Measurements from ENCODE around the gene CAPN11. TPM values are rescaled to one million over a fixed set of nuclear protein-coding genes. Genes with fewer than 3 reads are reported as not detected.
"Not testable (repeated sequence)": the region's sequence is repeated elsewhere in the genome, so short reads cannot be mapped to it uniquely, and the experiment has no call there.

CAPN11 gene
- total RNA-seq, 1 donor from 2014 or later = not detected

DNA sequence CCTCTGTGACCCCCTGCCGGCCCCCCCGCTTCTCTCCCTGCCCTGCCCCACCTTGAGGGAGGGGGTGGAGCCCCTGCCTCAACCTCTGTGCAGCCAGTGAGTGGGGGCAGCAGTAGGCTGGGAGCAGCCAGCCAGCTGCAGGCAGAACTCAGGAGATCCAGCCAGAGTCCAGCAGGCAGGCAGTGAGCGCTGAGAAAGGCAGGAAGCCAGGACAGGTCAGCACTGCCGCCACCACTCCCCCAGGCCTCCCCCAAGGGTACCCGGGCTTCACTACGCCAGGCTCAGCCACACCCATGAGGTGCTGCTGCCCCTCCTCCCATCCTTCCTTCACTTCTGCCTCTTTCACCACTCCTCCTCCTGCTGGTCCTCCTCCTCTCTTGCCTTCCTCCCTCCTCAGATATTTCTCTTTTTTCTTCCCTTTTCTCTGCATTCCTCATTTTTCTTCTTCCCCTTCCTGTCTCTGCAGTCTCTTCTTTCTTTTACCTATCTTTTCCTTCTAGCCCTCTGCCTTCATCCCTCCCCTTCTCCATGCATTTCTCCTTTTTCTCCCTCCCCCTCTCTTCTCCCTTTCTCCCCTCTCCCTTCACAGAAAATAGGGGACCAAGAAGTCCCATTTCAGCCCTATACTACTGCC, 19.8 kb upstream of the CAPN11 start:
- DNase-seq (ENCODE audit: low read depth) = no peak
- no peak overlapping the region for H3K4me3 ChIP-seq (ENCODE audit: low read depth, low read length)
- TF ChIP-seq, protein P1, sequence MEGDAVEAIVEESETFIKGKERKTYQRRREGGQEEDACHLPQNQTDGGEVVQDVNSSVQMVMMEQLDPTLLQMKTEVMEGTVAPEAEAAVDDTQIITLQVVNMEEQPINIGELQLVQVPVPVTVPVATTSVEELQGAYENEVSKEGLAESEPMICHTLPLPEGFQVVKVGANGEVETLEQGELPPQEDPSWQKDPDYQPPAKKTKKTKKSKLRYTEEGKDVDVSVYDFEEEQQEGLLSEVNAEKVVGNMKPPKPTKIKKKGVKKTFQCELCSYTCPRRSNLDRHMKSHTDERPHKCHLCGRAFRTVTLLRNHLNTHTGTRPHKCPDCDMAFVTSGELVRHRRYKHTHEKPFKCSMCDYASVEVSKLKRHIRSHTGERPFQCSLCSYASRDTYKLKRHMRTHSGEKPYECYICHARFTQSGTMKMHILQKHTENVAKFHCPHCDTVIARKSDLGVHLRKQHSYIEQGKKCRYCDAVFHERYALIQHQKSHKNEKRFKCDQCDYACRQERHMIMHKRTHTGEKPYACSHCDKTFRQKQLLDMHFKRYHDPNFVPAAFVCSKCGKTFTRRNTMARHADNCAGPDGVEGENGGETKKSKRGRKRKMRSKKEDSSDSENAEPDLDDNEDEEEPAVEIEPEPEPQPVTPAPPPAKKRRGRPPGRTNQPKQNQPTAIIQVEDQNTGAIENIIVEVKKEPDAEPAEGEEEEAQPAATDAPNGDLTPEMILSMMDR (conservative IDR thresholded peaks at IDR 0.05; ENCODE audit: low read depth, low read length) = no peak

DNA sequence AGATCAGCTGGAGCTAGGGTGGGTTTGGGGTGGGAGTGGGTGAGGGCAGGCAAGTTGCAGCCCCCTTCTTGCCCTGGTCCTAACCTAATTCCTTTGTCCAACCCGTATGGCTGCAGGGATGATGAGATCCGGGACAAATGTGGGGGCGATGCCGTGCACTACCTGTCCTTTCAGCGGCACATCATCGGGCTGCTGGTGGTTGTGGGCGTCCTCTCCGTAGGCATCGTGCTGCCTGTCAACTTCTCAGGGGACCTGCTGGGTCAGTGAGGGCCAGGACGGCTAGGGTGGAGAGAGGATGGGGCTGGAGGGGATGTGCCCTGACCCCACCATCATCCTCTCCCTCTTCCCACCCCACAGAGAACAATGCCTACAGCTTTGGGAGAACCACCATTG, 19.3 kb upstream of the CAPN11 start:
- H3K4me3 ChIP-seq (ENCODE audit: low read depth, low read length) = no peak overlapping the region
- TF ChIP-seq, protein P1 (conservative IDR thresholded peaks at IDR 0.05; ENCODE audit: low read depth, low read length) = no peak
- no peak for DNase-seq (ENCODE audit: low read depth)

DNA sequence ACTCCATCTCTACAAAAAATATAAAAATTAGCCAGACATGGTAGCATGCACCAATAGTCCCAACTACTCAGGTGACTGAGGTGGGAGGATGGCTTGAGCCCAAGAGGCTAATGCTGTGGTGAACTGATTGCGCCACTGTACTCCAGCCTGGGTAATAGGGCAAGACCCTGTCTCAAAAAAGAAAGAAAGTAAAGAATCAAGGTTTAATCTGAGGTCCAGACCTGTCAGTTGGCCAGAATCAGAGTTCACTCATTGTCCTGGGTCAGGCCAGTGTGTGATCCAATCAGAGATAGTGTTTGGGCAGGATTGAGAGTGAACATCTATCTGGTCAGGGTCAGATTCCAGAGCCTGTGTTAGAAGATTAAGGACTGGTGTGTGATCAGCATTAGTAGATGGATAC, 15.8 kb upstream of the CAPN11 start:
- TF ChIP-seq, protein P1 (conservative IDR thresholded peaks at IDR 0.05; ENCODE audit: low read depth, low read length) = no peak
- no peak overlapping the region for H3K4me3 ChIP-seq (ENCODE audit: low read depth, low read length)
- DNase-seq (ENCODE audit: low read depth) = no peak

DNA sequence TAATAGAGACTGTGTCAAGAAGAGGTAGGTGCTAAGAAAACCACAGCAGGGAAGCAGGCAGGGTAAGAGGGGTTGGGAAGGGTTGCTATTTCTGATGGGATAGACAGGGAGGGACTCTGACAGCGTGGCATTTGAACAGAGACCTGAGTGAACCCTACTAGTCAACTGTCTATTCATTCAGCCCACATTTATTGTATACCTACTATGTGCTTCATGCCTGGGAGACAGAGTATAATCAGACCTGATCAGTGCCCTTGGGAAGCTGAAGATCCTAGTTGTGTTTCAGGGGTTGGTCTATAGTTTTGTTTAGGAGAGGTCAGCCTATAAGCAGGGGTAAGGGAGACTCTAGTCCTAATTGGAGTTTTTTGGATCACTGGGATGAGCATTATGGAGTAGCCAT, 14.9 kb upstream of the CAPN11 start:
- no peak overlapping the region for H3K4me3 ChIP-seq (ENCODE audit: low read depth, low read length)
- DNase-seq (ENCODE audit: low read depth) = no peak
- TF ChIP-seq, protein P1 (conservative IDR thresholded peaks at IDR 0.05; ENCODE audit: low read depth, low read length) = no peak

DNA sequence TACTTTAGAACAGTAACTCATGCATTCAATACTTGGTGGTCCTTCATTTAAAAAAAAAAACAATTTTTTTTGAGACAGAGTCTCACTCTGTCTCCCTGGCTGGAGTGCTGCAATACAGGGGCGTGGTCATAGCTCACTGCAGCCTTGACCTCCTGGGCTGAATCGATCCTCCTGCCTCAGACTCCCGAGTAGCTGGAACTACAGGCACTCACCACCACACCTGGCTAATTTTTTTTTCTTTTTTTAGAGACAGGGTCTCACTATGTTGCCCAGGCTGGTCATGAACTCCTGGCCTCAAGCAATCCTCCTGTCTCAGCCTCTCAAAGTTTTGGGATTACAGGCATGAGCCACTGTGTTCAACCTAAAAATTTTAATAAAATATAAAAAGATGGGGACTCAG, 14.1 kb upstream of the CAPN11 start:
- not testable (repeated sequence) for H3K4me3 ChIP-seq (ENCODE audit: low read depth, low read length); DNase-seq (ENCODE audit: low read depth)

DNA sequence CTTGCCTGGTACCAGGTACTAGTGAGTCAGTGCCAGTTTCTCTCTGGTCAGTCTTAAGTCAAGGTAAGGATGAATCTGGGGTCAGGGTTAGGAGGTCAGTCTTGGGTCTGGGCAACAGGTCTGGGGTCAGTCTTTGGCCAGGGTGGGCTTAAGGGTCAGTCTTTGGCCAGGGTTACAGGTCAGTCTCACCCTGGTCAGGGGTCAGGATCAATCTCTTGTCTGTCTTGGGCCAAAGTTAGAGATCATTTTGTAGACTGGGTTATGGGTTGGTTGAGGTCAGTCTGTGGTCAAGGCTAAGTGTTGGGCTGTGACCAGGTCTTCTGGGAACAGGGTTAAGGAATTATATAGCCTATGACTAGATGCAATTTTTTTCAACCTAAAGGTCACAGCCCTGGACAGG, 12.8 kb upstream of the CAPN11 start:
- no peak overlapping the region for H3K4me3 ChIP-seq (ENCODE audit: low read depth, low read length)
- no peak for DNase-seq (ENCODE audit: low read depth)
- TF ChIP-seq, protein P1 (conservative IDR thresholded peaks at IDR 0.05; ENCODE audit: low read depth, low read length) = no peak

DNA sequence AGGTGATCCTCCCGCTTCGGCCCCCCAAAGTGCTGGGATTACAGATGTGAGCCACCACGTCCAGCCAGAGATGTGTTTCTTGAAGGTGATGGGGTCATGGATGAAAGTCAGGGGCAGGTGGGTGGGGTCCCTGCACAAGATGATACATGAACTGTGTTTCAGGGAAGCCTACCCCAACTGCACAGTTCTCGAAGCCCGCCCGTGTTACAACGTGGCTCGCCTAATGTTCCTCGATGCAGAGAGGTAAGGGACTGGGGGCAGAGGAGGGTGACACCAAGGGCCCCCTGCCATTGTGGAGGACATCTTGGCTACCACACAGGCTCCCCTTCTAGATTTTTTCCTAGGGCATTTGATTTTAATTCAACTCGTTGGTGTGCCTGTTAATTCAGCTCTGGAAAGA, 11.9 kb upstream of the CAPN11 start:
- DNase-seq (ENCODE audit: low read depth) = no peak
- H3K4me3 ChIP-seq (ENCODE audit: low read depth, low read length) = no peak overlapping the region
- TF ChIP-seq, protein P1 (conservative IDR thresholded peaks at IDR 0.05; ENCODE audit: low read depth, low read length) = no peak

Data from epithelial cell of proximal tubule (primary cell).